Right atrium auricular region (tissue), 2 donors: ENCODE results near the gene MYH15. TPM values are rescaled to one million over a fixed set of nuclear protein-coding genes. Genes with fewer than 3 reads are reported as not detected.

Source experiments
- DNase-seq: peaks from one replicate; pipeline ENCODE4 v3.0.0-alpha.2; 2019; ENCODE audit warnings: low spot score
- H3K27ac ChIP-seq, 2 donors: fragments of 200-600 bp; sonication (generic); 1 replicate in 1 of 2; 2 replicates in 1 of 2; pipeline ENCODE4 v1.5.1; 2016 to 2019
- H3K27me3 ChIP-seq, 2 donors: fragments of 200-600 bp; sonication (generic); one replicate each; pipeline versions ENCODE4 v1.5.1 to v1.6.0; 2017 to 2019
- H3K36me3 ChIP-seq: fragments of 200-600 bp; sonication (generic); one replicate; pipeline ENCODE4 v1.5.1; 2016
- H3K4me1 ChIP-seq, 2 donors: fragments of 200-600 bp; sonication (generic); one replicate each; pipeline versions ENCODE4 v1.5.1 to v1.6.0; 2017 to 2019
- H3K4me3 ChIP-seq, 2 donors: fragments of 200-600 bp; sonication (generic); 1 replicate in 1 of 2; 2 replicates in 1 of 2; pipeline ENCODE4 v1.5.1; 2017 to 2019; ENCODE audit warnings: mild to moderate bottlenecking in 1 of 2, moderate library complexity in 1 of 2
- H3K9me3 ChIP-seq, 2 donors: fragments of 200-600 bp; sonication (generic); one replicate each; pipeline ENCODE4 v1.5.1; 2019
- CTCF ChIP-seq, 2 donors: fragments of 200-600 bp; sonication (generic); IDR thresholded peaks; one replicate each; pipeline ENCODE4 v1.5.1; 2019; ENCODE audit warnings: antibody characterized with exemption in 2 of 2
- total RNA-seq, 2 donors: library from RNA; depleted of rRNA; stranded (reverse); fragments of >200 nt; gene quantifications; one replicate each; pipeline ENCODE4 v1.1.0, GENCODE V29; 2016

Gene MYH15
- total RNA-seq, 2 donors from 2014 or later: 0.08 to 0.48 TPM

GRCh38 chr3:108394563-108394962 is 115.8 kb downstream of the MYH15 start:
- no peaks in the 10 kb centered on the region for H3K9me3 ChIP-seq
- TF ChIP-seq CTCF (IDR thresholded peaks at IDR 0.05): no peak
- no peaks in the 10 kb centered on the region for H3K27me3 ChIP-seq
- DNase-seq: no peak
- no peaks in the 10 kb centered on the region for H3K36me3 ChIP-seq
- H3K4me3 ChIP-seq: no peak overlapping the region
- H3K27ac ChIP-seq: no peak overlapping the region
- no peaks in the 10 kb centered on the region for H3K4me1 ChIP-seq

- DNase-seq: no peak
- Histone ChIP-seq H3K27ac (no peak overlapping the region), H3K27me3 (no peaks in the 10 kb centered on the region), H3K4me3 (no peak overlapping the region), H3K4me1 (no peaks in the 10 kb centered on the region), H3K36me3 (no peaks in the 10 kb centered on the region), H3K9me3 (no peaks in the 10 kb centered on the region)
- no peak for TF ChIP-seq CTCF (IDR thresholded peaks at IDR 0.05)
These were observed 116.4 kb downstream of the MYH15 start for GRCh38 chr3:108394016-108394415.

- Histone ChIP-seq H3K27ac (no peak overlapping the region), H3K36me3 (no peaks in the 10 kb centered on the region), H3K4me3 (no peak overlapping the region), H3K27me3 (no peaks in the 10 kb centered on the region), H3K4me1 (no peaks in the 10 kb centered on the region), H3K9me3 (no peaks in the 10 kb centered on the region)
- no peak for DNase-seq
- no peak for TF ChIP-seq CTCF (IDR thresholded peaks at IDR 0.05)
These were observed 117.1 kb downstream of the MYH15 start for GRCh38 chr3:108393128-108393900.

- Histone ChIP-seq H3K9me3 (no peaks in the 10 kb centered on the region), H3K4me1 (no peaks in the 10 kb centered on the region), H3K36me3 (no peaks in the 10 kb centered on the region), H3K27me3 (no peaks in the 10 kb centered on the region), H3K27ac (no peak overlapping the region), H3K4me3 (no peak overlapping the region)
- no peak for TF ChIP-seq CTCF (IDR thresholded peaks at IDR 0.05)
- DNase-seq: no peak
These were observed 118.3 kb downstream of the MYH15 start for GRCh38 chr3:108391917-108392593.

- H3K9me3 ChIP-seq: no peaks in the 10 kb centered on the region
- no peak for TF ChIP-seq CTCF (IDR thresholded peaks at IDR 0.05)
- H3K4me1 ChIP-seq: no peaks in the 10 kb centered on the region
- no peaks in the 10 kb centered on the region for H3K27me3 ChIP-seq
- no peak overlapping the region for H3K27ac ChIP-seq
- no peaks in the 10 kb centered on the region for H3K36me3 ChIP-seq
- DNase-seq: no peak
- H3K4me3 ChIP-seq: no peak overlapping the region
These were observed 121.0 kb downstream of the MYH15 start for GRCh38 chr3:108389372-108389771.
